Stimulated activated CD4-positive, alpha-beta T cell treated with anti-CD3 and anti-CD28 coated beads, Interleukin-2, amount 100 ng/mL, for 48 hours (primary cell): ENCODE data around the gene SOX13.

Experiments used
- DNase-seq, 2 donors: peaks; one replicate each; pipeline ENCODE4 v3.0.0-alpha.2; 2020

Gene SOX13

GRCh38 chr1:204065174-204065985 is 7.5 kb upstream of the SOX13 start:
- no peak for DNase-seq

- no peak for DNase-seq
Measured at GRCh38 chr1:204065986-204066300, 7.0 kb upstream of the SOX13 start.

- DNase-seq, result no peak
Measured at GRCh38 chr1:204067935-204068334, 5.0 kb upstream of the SOX13 start.

GRCh38 chr1:204069887-204070286 is 3.0 kb upstream of the SOX13 start:
- no peak for DNase-seq

GRCh38 chr1:204070895-204071294 is 2.0 kb upstream of the SOX13 start:
- no peak for DNase-seq

- no peak for DNase-seq
Measured at GRCh38 chr1:204073837-204074273, 940 bp downstream of the SOX13 start.

- DNase-seq, result no peak
Measured at GRCh38 chr1:204074274-204075138, 1.6 kb downstream of the SOX13 start.

GRCh38 chr1:204075139-204075521 is 2.2 kb downstream of the SOX13 start:
- no peak for DNase-seq

GRCh38 chr1:204075890-204076846 is 3.3 kb downstream of the SOX13 start:
- no peak for DNase-seq

- no peak for DNase-seq
Measured at GRCh38 chr1:204076891-204077290, 4.0 kb downstream of the SOX13 start.

GRCh38 chr1:204077979-204078696 is 5.2 kb downstream of the SOX13 start:
- no peak for DNase-seq

GRCh38 chr1:204079608-204079999 is 6.7 kb downstream of the SOX13 start:
- DNase-seq, result no peak

- no peak for DNase-seq
Measured at GRCh38 chr1:204080163-204080903, 7.4 kb downstream of the SOX13 start.

GRCh38 chr1:204081164-204081790 is 8.4 kb downstream of the SOX13 start:
- DNase-seq, result no peak

GRCh38 chr1:204081791-204082513 is 9.0 kb downstream of the SOX13 start:
- no peak for DNase-seq

GRCh38 chr1:204083491-204083890 is 10.6 kb downstream of the SOX13 start:
- no peak for DNase-seq

- no peak for DNase-seq
Measured at GRCh38 chr1:204084247-204084772, 11.4 kb downstream of the SOX13 start.

- DNase-seq, result no peak
Measured at GRCh38 chr1:204085876-204086275, 13.0 kb downstream of the SOX13 start.

GRCh38 chr1:204087181-204087892 is 14.4 kb downstream of the SOX13 start:
- DNase-seq, result no peak
